GM12873 (cell line): ENCODE results near the gene MOCS1.

Experiments used
- TF ChIP-seq, protein P1 (sequence below): IDR thresholded peaks from 2 replicates; pipeline ENCODE4 v1.5.1; 2012; ENCODE audit warnings: low read depth, mild to moderate bottlenecking, moderate library complexity, low read length, control low read depth; ENCODE audit not compliant: insufficient read depth; ENCODE audit errors: missing control alignments

MOCS1 gene

GRCh38 chr6:39929039-39929732 lies 5.1 kb downstream of the MOCS1 start:
- TF ChIP-seq, protein P1, sequence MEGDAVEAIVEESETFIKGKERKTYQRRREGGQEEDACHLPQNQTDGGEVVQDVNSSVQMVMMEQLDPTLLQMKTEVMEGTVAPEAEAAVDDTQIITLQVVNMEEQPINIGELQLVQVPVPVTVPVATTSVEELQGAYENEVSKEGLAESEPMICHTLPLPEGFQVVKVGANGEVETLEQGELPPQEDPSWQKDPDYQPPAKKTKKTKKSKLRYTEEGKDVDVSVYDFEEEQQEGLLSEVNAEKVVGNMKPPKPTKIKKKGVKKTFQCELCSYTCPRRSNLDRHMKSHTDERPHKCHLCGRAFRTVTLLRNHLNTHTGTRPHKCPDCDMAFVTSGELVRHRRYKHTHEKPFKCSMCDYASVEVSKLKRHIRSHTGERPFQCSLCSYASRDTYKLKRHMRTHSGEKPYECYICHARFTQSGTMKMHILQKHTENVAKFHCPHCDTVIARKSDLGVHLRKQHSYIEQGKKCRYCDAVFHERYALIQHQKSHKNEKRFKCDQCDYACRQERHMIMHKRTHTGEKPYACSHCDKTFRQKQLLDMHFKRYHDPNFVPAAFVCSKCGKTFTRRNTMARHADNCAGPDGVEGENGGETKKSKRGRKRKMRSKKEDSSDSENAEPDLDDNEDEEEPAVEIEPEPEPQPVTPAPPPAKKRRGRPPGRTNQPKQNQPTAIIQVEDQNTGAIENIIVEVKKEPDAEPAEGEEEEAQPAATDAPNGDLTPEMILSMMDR: no peak

GRCh38 chr6:39927159-39927558 lies 7.1 kb downstream of the MOCS1 start:
- TF ChIP-seq, protein P1: no peak

DNA sequence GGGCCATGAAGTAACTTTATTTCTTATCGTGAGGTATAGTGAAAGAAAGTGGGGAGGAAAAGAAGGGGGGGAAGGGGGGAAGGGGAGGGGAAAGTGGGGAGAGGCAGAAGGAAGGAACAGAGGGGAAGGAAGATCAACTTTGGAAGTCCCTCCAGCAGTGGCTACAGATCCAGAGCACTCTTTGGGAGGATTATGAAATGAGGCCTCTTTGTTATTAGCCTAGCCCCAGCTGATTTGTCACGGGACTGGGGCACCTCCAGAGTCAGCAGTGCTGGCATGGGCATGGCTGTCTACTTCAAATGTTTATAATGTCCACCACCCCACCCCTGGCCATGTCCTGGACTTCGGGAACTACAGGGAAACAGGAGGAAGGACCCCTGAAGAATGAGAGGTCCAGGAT lies 7.6 kb downstream of the MOCS1 start:
- TF ChIP-seq, protein P1: no peak

DNA sequence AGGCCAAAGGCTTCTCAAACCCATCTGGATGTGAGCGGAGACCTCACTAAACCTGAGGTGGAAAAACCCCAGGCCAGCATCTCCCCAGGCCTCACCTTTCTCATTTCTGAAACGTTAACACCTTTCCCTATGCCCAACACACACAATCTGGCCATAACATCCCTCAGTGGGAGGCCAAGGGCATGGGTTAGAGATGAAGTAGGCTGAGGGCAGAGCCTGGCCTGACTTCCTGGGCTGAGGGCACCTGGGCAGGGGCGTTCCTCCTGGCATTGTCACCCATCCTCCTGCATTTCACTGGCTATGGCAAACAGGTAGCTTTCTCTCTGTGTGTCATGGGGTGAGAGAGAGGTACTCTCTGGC lies 8.4 kb downstream of the MOCS1 start:
- TF ChIP-seq, protein P1: no peak

DNA sequence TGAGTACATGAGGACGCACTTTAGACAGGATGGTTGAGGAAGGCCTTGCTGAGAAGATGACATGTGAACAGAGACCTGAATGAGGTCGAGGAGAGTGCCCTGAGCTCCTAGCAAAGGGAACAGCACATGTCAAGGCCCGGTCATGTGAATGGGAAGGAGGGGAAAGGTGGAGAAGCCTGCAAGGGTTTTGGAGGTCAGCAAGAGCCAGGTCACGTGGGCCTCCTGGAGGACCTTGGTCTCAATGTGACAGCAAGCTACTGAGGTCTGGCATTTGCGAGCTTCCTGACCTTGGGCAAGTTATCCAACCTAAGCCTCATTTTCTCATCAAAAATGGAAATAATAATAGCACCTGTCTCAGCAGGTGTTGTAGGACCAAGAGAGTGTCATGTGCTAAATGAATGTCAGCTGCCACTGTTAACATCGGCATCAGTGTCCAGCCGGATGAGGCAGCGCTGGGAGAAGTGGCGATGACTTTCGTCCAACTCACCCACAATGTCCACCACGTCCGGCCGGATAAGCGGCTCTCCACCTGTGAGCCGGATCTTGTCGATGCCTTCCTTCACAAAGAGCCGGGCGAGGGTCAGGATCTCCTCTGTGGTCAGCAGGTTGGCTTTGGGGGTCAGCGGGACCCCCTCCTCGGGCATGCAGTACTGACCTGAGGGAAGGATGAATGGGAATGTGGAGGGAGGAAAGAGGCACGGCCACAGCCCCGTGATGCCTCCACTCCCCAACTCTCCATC lies 8.9 kb downstream of the MOCS1 start:
- TF ChIP-seq, protein P1: no peak

- TF ChIP-seq, protein P1: no peak
These were observed 10.0 kb downstream of the MOCS1 start for GRCh38 chr6:39924283-39924682.

GRCh38 chr6:39923861-39924260 lies 10.4 kb downstream of the MOCS1 start:
- TF ChIP-seq, protein P1: no peak
